Ishikawa (cell line): ENCODE data around the gene FGD5.

Experiments used
- CEBPB ChIP-seq: IDR thresholded peaks from 2 replicates; pipeline ENCODE4 v1.6.1; 2012
- CREB1 ChIP-seq: IDR thresholded peaks from 2 replicates; pipeline ENCODE4 v1.6.1; 2012; ENCODE audit warnings: low read depth
- EGR1 ChIP-seq: IDR thresholded peaks from 2 replicates; pipeline ENCODE4 v1.6.1; 2012
- EP300 ChIP-seq: IDR thresholded peaks from 2 replicates; pipeline ENCODE4 v1.6.1; 2012; ENCODE audit warnings: borderline replicate concordance
- FOXM1 ChIP-seq: IDR thresholded peaks from 2 replicates; pipeline ENCODE4 v1.6.1; 2012; ENCODE audit warnings: low read depth, borderline replicate concordance
- RAD21 ChIP-seq: IDR thresholded peaks from 2 replicates; pipeline ENCODE4 v1.6.1; 2012; ENCODE audit warnings: low read depth
- TAF1 ChIP-seq: IDR thresholded peaks from 2 replicates; pipeline ENCODE4 v1.6.1; 2012; ENCODE audit warnings: low read depth, mild to moderate bottlenecking
- TEAD4 ChIP-seq: IDR thresholded peaks from 2 replicates; pipeline ENCODE4 v1.6.1; 2012
- YY1 ChIP-seq: IDR thresholded peaks from 2 replicates; pipeline ENCODE4 v1.6.1; 2012; ENCODE audit warnings: low read depth
- ZBTB7A ChIP-seq: IDR thresholded peaks from 2 replicates; pipeline ENCODE4 v1.6.1; 2012; ENCODE audit warnings: low read depth
- TF ChIP-seq, protein P1 (sequence below): IDR thresholded peaks from 2 replicates; pipeline ENCODE4 v1.6.1; 2012
- TF ChIP-seq, protein P2 (sequence below): IDR thresholded peaks from 2 replicates; pipeline ENCODE4 v1.6.1; 2012
- TF ChIP-seq, protein P3 (sequence below): IDR thresholded peaks from 2 replicates; pipeline ENCODE4 v1.6.1; 2012; ENCODE audit warnings: low read depth, mild to moderate bottlenecking

DNA sequence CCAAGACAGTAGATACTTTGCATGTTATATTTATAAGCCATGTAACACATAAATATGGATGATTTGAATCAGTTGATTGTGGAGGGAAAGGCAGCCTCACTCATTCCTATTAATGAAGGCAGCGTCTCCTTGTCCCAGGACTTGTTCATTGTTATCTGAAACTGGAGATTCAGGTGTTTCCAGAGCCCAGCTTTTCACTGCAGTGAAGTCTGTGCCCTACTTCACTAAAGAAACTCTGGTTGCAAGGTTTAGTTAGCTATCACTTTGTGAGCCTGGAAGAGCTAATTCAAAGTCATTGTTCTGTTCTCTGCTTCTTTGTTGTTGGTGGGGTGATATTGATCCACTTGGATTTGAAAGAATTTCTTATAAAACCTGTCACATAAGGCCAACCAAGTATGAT is 138.4 kb downstream of the FGD5 start:
- TF ChIP-seq EP300 (no peak), RAD21 (no peak), FOXM1 (no peak), TAF1 (no peak), CEBPB (no peak), EGR1 (no peak), ZBTB7A (no peak), CREB1 (no peak), TEAD4 (no peak), YY1 (no peak)
- TF ChIP-seq, protein P1, sequence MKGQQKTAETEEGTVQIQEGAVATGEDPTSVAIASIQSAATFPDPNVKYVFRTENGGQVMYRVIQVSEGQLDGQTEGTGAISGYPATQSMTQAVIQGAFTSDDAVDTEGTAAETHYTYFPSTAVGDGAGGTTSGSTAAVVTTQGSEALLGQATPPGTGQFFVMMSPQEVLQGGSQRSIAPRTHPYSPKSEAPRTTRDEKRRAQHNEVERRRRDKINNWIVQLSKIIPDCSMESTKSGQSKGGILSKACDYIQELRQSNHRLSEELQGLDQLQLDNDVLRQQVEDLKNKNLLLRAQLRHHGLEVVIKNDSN, result no peak
- TF ChIP-seq, protein P2, sequence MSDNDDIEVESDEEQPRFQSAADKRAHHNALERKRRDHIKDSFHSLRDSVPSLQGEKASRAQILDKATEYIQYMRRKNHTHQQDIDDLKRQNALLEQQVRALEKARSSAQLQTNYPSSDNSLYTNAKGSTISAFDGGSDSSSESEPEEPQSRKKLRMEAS, result no peak
- TF ChIP-seq, protein P3, sequence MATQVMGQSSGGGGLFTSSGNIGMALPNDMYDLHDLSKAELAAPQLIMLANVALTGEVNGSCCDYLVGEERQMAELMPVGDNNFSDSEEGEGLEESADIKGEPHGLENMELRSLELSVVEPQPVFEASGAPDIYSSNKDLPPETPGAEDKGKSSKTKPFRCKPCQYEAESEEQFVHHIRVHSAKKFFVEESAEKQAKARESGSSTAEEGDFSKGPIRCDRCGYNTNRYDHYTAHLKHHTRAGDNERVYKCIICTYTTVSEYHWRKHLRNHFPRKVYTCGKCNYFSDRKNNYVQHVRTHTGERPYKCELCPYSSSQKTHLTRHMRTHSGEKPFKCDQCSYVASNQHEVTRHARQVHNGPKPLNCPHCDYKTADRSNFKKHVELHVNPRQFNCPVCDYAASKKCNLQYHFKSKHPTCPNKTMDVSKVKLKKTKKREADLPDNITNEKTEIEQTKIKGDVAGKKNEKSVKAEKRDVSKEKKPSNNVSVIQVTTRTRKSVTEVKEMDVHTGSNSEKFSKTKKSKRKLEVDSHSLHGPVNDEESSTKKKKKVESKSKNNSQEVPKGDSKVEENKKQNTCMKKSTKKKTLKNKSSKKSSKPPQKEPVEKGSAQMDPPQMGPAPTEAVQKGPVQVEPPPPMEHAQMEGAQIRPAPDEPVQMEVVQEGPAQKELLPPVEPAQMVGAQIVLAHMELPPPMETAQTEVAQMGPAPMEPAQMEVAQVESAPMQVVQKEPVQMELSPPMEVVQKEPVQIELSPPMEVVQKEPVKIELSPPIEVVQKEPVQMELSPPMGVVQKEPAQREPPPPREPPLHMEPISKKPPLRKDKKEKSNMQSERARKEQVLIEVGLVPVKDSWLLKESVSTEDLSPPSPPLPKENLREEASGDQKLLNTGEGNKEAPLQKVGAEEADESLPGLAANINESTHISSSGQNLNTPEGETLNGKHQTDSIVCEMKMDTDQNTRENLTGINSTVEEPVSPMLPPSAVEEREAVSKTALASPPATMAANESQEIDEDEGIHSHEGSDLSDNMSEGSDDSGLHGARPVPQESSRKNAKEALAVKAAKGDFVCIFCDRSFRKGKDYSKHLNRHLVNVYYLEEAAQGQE, result no peak
